Activated gamma-delta T cell treated with anti-CD3 and anti-CD28 coated beads, Interleukin-2, amount 50 U/mL, for 16 hours (primary cell): ENCODE results near the gene ZNF136.
A peak's percentile ranks its signal among the peaks of the same experiment; 100 is the strongest.

ENCODE experiments used
- DNase-seq: peaks from one replicate; pipeline ENCODE4 v3.0.0-alpha.2; 2020; ENCODE audit warnings: low read depth

ZNF136 gene

DNA sequence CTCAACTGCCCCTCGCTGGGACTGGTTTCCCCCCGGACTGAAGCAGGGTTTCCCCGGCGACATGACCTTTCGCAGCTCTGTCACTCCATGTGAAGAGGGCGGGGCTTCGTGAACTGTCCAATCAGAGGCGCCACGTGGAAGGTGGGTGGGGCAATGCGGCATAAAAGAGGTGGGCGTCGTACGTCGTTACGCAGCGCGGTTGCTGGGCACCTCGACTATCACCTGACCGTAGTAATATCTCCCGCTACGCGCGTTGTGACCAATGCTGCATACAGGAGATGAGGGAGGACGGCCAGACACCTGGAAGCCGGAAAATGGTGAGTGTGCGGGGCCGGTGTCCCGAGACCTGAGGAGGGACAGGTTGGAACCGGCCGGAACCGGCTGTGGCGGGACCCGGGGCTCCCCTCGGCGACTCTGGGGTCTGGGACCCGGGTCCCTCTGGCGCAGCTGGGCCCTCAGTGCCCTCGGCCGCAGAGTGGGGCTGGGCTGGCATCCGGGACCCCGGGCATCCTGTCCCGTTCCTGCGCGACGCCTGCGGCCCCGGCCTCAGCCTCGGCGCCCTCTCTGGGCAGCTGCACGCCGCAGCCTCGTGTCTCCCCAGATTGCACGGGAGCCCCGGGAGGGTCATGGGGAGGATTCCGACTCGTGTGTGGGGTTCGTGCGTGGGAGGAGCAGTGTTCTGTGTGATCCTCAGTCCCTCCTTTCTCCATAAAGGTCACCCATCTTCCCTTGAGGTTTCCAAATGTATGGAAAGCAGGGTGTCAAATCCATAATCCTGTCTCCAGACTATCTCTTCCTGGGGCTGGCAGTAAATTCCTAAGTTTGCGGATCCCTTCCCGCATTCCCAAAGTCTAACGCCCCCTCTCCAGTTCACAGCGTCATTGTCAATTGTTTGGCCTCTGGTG lies 32.2 kb downstream of the ZNF136 start:
- DNase-seq = peak; percentile 60

- no peak for DNase-seq
Measured at GRCh38 chr19:12198136-12198535, 35.2 kb downstream of the ZNF136 start.

- DNase-seq = no peak
Measured at GRCh38 chr19:12199757-12200419, 37.0 kb downstream of the ZNF136 start.

DNA sequence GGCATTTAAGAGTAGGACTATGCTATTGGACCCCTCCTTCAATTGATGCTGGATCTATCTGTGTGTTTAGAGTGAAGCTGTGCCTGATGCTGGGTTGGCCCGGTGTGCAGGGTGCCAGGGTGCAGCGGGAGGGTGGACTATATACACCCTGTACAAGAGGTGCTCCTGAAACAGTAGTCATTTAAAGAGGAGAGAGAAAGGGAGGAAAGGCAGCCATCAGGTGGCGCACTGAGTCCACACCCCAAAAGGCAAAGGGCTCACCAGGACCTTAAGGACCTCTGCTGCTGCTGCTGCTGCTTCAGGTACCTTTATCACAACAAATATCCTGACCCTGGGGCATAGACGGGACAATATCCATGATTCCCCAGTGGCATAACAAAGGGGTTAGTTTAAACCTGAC lies 39.4 kb downstream of the ZNF136 start:
- DNase-seq = peak; percentile 24

DNA sequence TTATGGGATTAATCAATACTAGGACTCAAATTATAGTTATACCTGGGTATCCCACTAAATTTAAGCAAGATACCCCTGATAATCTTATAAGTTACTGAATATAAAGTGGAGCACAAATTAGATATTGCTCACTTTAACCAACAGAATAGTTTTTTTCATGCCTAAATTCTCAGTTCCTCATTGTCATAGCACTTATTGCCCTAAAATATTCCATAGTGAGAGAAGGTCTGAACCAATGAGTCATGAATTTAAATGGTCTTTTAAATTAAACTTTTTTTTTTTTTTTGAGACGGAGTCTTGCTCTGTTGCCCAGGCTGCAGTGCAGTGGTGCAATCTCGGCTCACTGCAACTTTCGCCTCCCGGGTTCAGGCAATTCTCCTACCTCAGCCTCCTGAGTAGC lies 42.4 kb downstream of the ZNF136 start:
- no peak for DNase-seq

GRCh38 chr19:12208221-12208620 lies 45.3 kb downstream of the ZNF136 start:
- no peak for DNase-seq

- no peak for DNase-seq
Measured at GRCh38 chr19:12217332-12217731, 54.4 kb downstream of the ZNF136 start.

- DNase-seq = no peak
Measured at GRCh38 chr19:12222980-12223630, 60.2 kb downstream of the ZNF136 start.

DNA sequence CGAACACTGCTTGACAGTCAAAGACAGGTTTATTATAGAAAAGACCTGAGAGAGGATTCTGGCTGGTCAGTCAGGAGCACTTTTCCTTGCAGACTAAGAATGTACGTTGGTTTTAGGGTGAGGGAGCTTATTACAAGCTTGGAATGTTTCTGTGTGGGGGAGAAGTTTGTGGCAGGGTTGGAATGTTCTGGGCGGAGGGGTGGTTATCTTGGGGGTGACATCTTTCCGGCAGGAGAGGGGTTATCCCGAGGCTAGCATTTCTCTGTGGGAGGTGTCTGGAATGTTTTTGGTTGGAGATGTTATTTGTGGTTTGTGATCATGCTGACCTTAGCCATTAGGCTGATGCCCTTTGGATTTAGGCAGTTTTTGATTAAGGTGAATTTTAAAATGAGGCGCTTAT lies 61.8 kb downstream of the ZNF136 start:
- DNase-seq = no peak

DNA sequence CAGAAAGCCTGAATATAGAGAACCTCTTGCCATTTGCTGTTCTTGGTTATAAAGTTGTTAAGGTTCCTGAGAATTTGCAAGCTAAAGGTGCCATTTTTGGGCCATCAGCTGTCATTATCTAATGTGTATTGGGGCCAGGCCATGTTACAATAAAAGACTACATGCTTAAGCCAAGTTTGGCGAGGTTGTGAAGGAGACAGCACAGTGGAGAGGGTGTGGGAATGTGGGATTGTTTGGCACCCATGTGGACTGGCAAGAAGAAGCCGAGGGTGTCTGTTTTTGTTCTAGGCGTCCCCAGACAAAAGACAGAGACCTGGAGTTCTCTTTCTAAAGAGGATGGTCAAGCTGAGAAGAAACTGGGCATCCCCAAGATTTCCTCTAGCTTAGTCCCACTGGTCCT lies 67.1 kb downstream of the ZNF136 start:
- DNase-seq = no peak

GRCh38 chr19:12230751-12231733 lies 68.1 kb downstream of the ZNF136 start:
- no peak for DNase-seq

DNA sequence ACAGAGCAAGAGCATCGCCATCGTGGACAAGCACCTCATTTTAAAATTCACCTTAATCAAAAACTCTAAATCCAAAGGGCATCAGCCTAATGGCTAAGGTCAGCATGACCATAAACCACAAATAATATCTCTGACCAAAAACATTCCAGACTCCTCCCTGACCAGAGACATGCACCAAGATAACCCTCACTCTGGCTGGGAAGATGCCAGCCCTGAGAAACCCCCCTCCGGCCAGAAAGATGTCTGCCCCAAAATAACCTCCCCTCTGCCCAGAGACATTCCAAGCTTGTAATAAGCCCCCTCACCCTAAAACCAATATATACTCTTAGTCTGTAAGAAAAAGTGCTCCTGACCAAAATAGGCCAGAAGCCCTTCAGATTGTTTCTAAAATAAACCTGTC lies 70.1 kb downstream of the ZNF136 start:
- DNase-seq = no peak

DNA sequence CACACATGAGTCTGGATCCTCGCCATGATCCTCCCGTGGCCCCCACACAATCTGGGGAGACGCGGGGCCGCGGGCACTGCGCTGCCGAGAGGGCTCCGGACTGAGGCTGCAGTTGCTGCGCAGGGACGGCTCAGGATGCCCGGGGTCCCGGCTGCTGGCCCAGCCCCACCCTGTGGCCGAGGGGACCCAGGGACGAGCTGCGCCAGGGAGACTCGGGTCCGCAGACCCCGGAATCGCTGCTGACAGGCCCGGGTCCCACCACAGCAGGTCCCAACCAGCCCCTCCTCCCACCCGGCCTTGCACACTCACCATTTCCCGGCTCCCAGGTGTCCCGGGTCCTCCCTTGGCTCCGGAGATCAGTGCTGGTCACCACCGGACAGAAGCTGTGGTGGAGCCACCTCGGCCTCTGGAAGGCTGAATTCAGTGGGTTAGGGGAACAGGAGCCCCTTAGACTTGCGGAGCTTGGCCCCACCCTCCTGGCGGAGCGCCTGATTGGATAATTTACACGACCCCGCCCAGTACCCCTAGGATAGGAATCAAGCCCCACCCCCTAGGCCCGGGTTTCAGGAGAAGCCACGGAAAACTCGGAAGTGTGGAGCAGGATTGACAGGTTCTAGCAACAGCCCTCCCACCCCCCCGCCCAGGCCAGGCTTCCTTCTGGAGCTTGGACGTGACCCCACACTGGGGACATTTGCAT lies 74.4 kb downstream of the ZNF136 start:
- no peak for DNase-seq
